Thoracic aorta (tissue), 2 donors: ENCODE results near the gene MRC1. TPM values are rescaled to one million over a fixed set of nuclear protein-coding genes. Genes with fewer than 3 reads are reported as not detected.
"Not testable (repeated sequence)": the region's sequence is repeated elsewhere in the genome, so short reads cannot be mapped to it uniquely, and the experiment has no call there.

Experiments used
- ATAC-seq: fragments of 150-250 bp; one replicate; pipeline ENCODE4 v1.8.0; 2017; ENCODE audit warnings: low read depth; ENCODE audit not compliant: insufficient number of reproducible peaks, low FRiP score
- DNase-seq: peaks from one replicate; pipeline ENCODE4 v3.0.0-alpha.2; 2020; ENCODE audit warnings: low spot score
- H3K27ac ChIP-seq, 2 donors: fragments of 200-600 bp; sonication (generic); 1 replicate in 1 of 2; 2 replicates in 1 of 2; pipeline ENCODE4 v1.5.1; 2016; ENCODE audit warnings: mild to moderate bottlenecking in 2 of 2, moderate library complexity in 2 of 2
- H3K27me3 ChIP-seq: fragments of 200-600 bp; sonication (generic); replicated peaks from 2 replicates; pipeline ENCODE4 v1.6.0; 2016; ENCODE audit warnings: mild to moderate bottlenecking; ENCODE audit not compliant: insufficient read depth
- H3K36me3 ChIP-seq: fragments of 200-600 bp; sonication (generic); one replicate; pipeline ENCODE4 v1.5.1; 2016
- H3K4me1 ChIP-seq, 2 donors: fragments of 200-600 bp; sonication (generic); 1 replicate in 1 of 2; 2 replicates in 1 of 2; pipeline versions ENCODE4 v1.5.1 to v1.6.0; 2016; ENCODE audit warnings: low read depth in 2 of 2, mild to moderate bottlenecking in 1 of 2; ENCODE audit not compliant: control insufficient read depth in 1 of 2
- H3K4me3 ChIP-seq: fragments of 200-600 bp; sonication (generic); 2 replicates; pipeline ENCODE4 v1.5.1; 2016; ENCODE audit warnings: mild to moderate bottlenecking
- H3K9me3 ChIP-seq: fragments of 200-600 bp; sonication (generic); 2 replicates; pipeline ENCODE4 v1.5.1; 2016
- CTCF ChIP-seq: fragments of 200-600 bp; sonication (generic); IDR thresholded peaks from one replicate; pipeline ENCODE4 v1.5.1; 2019; ENCODE audit warnings: antibody characterized with exemption
- total RNA-seq, 2 donors: library from RNA; depleted of rRNA; stranded (reverse); fragments of >200 nt; gene quantifications; one replicate each; pipeline versions ENCODE4 v1.1.0 to v1.2.3, GENCODE V29; 2016

Gene MRC1
- total RNA-seq, 2 donors from 2014 or later = 62.6 to 73.4 TPM

DNA sequence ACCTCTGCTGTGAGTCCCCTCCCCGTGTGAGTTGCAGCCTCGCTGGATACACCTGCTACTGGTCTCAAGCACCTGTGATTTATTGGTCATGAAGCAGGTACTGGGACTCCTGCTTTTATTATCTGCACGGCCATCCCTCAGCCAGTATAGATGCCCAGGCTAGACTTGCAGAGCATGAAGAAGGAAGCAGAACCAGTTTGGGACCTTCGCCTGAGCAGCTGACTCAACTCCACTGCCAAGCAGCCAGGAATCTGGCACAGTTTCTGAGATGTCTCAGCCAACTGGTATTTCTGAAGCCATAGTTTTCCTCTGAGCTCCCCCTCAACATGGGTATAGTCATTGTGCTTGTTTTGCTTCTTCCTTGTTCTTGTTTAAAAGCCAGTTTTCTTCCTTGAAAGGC lies 114.6 kb downstream of the MRC1 start:
- Histone ChIP-seq H3K4me3 (peak overlapping the region; percentile 25), H3K27ac (peak overlapping the region; percentile 62 to 79), H3K27me3 (no peaks in the 10 kb centered on the region), H3K36me3 (no peaks in the 10 kb centered on the region), H3K9me3 (no peaks in the 10 kb centered on the region), H3K4me1 (peaks cover 0 to 19% of the 10 kb centered on the region in 2 donors)
- TF ChIP-seq CTCF = no peak
- ATAC-seq (peak; percentile 80), DNase-seq (peak; percentile 31)

DNA sequence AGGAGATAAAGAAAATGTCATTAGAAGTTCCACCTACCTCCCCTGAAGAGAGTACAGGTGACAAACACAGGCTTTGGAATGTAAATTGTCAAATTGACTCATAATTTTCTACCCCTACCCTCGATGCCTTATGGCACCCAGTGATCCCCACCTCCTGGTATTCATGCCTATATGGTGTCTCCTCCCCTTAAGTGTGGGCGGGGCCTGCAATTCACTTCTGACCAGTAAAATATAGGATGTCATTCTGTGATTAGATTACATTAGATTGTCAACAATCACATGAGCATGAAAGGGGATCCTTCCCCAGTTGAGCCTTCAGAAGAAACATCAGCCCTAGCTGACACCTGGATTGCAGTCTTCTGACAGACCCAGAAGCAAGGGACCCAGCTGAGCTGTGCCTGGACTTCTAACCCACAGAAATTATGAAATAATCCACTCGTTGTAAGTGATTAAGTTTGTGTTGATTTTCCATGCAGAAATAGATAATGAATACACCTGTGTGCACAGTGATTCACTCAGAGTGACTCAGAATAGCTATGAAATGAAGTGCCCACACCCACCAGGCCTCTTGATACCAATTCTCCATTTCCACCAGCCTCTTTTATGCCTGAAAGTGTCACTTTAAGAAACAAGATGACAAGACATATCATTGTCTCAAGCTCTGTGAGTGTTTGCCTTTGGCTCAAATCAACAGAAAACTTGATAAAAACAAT lies 134.0 kb downstream of the MRC1 start:
- no peaks in the 10 kb centered on the region for H3K4me1 ChIP-seq

DNA sequence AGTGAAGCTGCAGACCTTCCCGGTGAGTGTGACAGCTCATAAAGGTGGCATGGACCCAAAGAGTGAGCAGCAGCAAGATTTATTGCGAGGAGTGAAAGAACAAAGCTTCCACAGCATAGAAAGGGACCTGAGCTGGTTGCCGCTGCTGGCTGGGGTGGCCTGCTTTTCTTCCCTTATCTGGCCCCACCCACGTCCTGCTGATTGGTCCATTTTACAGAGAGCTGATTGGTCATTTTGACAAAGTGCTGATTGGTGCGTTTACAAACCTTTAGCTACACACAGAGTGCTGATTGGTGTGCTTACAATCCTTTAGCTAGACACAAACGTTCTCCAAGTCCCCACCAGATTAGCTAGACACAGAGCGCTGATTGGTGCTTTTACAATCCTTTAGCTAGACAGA lies 141.1 kb downstream of the MRC1 start:
- H3K9me3 ChIP-seq, H3K4me3 ChIP-seq, H3K36me3 ChIP-seq, ATAC-seq, H3K4me1 ChIP-seq, DNase-seq, H3K27ac ChIP-seq, H3K27me3 ChIP-seq: not testable (repeated sequence)

More for the DNA sequence above, 134.0 kb downstream of the MRC1 start:
- Histone ChIP-seq H3K9me3 (no peaks in the 10 kb centered on the region), H3K27ac (no peak overlapping the region), H3K4me3 (no peak overlapping the region), H3K36me3 (no peaks in the 10 kb centered on the region), H3K27me3 (no peaks in the 10 kb centered on the region)
- ATAC-seq (no peak), DNase-seq (no peak)
- TF ChIP-seq CTCF = no peak

- no peaks in the 10 kb centered on the region for H3K27me3 ChIP-seq
Observed at GRCh38 chr10:17950726-17951125, 141.6 kb downstream of the MRC1 start.

GRCh38 chr10:17951868-17952371 lies 142.8 kb downstream of the MRC1 start, which contains the start of gene SLC39A12:
SLC39A12 (plus strand) TSS chr10:17951918; CDS start chr10:17953277, 1,359 bp downstream.
- Histone ChIP-seq H3K27me3 (no peaks in the 10 kb centered on the region), H3K9me3 (no peaks in the 10 kb centered on the region), H3K4me1 (no peaks in the 10 kb centered on the region), H3K36me3 (no peaks in the 10 kb centered on the region), H3K4me3 (no peak within 1 kb of the TSS), H3K27ac (no peak within 1 kb of the TSS)
- ATAC-seq (no peak), DNase-seq (no peak)
- no peak for TF ChIP-seq CTCF

More at GRCh38 chr10:17950726-17951125, 141.6 kb downstream of the MRC1 start:
- Histone ChIP-seq H3K4me1 (no peaks in the 10 kb centered on the region), H3K27ac (no peak overlapping the region), H3K9me3 (no peaks in the 10 kb centered on the region), H3K4me3 (no peak overlapping the region), H3K36me3 (no peaks in the 10 kb centered on the region)
- no peak for TF ChIP-seq CTCF
- DNase-seq (no peak), ATAC-seq (no peak)

GRCh38 chr10:17954372-17954771 lies 145.2 kb downstream of the MRC1 start:
- not testable (repeated sequence) for H3K9me3 ChIP-seq, H3K27ac ChIP-seq, H3K27me3 ChIP-seq, H3K36me3 ChIP-seq, DNase-seq, H3K4me3 ChIP-seq, H3K4me1 ChIP-seq, ATAC-seq
